Fibroblast of skin of right biceps (primary cell): ENCODE results near the gene FFAR2.

Experiments
- DNase-seq: peaks from one replicate; pipeline ENCODE4 v3.0.0-alpha.2; 2013

The FFAR2 gene

DNA sequence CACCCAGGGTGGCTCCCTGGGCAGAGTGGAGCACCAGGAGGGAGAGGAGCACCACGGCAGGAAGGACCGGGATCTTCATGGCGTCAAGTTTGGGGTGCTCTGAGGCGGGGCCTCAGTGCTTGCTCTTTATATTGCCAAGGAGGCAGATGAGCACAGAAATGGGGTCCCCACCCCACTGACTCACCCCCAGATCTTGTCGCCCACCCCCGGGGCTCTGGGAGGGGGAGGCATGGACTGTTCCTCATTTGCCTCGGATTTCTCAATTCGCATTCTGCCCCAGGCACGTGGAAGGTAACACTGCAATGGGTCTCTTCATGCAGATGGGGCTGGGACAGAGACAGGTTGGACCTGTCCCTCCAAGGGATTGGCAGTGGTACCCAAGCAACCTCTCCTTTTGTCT lies 42.3 kb downstream of the FFAR2 start, which contains the start of gene KRTDAP:
Gene KRTDAP, minus strand, starts transcription at position 101 of the 400 bp plus-strand sequence. Its CDS starts 22 bp downstream, at position 79.
- no peak for DNase-seq

DNA sequence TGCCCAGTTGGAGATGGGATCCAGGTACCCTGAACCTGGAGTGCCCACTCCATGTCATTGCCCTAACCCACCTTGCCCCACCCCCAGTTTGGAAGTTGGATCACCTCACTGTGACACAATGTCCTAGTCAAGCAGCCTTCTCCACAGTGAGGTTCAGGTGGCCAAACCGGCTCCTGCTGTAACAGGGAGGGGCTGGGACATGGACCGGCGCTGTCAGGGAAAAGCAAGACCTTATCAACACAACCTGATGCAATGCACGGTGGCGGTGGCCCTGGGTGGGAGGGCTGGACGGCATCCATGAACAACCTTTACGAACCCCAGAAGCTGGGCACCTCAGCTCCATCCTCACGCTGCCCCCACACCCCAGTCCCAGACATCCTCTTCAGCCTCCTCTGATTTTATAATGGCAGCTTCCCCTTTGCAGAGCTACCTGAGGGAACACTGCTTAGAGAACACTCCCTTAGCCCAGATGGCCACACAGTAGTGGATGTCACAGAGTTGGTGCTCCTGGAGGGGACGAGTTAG lies 43.8 kb downstream of the FFAR2 start:
- no peak for DNase-seq

DNA sequence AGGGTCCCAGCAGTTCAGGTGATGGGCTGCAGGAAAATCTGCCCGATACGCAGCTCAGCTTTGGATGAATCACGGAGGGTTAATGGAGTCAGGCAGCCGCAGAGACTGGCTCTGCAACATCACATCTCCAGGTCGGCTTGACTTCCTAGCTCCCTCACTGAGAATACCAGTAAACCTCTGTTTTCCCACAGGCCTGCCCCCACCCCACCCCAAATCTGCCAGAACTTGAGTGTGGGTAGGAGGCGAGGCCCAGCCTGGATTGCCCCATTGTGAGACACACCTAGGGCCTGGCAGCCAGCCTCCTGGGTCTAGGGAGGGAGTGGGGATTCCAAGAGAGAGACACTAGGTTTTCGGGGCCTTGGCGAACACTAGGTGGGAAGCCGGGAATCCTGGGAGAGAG lies 45.9 kb downstream of the FFAR2 start:
- no peak for DNase-seq

DNA sequence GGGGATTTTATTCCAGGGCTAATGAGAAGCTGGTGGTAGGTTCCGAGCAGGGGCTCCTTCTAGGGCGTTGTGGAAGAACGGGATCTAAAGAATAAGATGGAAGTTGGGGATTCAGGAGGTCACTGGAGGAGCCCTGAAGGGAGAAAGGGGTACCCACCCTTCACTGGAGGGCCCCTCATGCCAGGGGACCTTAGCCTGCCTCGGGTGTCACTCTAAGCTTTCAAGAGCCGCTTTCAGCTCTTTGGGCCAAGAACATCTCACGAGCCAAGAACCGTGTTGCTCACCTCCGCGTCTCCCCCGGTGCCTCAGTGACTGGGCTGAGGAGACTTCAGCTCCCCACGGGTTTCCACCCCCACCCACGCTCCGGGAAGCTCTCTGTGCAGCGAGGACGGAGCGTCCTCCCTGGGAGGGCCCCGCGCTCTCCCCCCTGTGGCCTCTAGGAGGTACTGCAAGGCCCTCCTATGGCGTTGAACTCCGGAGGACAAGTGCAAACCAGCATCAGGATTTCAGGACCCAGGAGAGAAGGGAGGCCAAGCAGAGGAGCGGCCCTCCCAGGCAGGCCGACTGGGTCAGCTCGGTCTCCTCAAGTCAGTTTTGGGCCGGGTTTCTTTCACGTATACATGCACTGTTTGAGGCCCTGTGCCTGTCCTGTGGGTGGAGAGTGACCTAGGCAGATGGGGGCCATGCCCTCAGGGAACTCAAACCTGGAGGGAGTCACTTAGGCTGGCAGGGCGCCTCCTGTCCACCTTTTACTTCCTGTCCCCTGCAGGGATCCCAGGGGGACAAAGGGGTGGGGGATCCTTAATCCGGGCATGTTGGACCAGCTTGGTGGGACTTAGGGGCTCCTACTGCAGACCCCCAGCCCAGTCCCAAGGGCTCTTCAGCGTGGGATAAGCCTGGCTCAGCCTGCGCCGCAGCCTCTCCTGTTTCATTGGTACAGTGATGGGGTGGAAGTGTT lies 47.3 kb downstream of the FFAR2 start:
- peak; percentile 53 for DNase-seq

DNA sequence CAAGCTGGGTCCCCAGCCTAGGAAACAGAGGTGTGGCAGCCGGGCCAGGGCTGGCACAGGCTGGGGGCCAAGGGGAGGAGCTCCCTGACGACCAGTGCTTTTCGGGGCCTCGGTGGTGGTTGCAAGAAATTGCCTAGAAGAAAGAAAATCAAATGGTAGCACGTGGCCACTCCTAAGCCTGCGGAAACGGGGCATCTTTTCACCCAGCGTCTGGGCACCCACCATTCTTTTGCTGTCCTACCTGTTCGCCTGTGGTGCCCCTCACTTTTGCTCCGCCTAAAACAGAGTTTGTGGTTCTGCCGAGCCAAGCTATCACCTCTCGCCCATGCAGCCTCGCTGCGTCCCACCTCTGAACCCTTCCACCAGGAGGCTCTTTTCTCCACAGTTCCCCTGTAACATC lies 49.3 kb downstream of the FFAR2 start:
- DNase-seq = no peak

DNA sequence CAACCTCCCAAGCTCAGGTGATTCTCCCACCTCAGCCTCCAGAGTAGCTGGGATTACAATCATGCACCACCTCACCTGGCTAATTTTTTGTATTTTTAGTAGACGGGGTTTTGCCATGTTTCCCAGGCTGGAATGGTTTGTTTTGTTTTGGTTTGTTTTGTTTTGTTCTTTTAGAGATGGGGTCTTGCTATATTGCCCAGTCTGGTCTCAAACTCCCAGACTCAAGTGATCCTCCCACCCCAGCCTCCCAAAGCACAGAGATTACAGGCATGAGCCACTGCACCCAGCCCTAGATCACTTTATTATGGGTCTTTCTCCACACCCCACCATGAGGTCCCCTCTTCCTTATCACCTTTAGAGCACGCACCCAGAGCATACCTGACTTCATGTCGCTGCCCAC lies 50.2 kb downstream of the FFAR2 start:
- DNase-seq = no peak

DNA sequence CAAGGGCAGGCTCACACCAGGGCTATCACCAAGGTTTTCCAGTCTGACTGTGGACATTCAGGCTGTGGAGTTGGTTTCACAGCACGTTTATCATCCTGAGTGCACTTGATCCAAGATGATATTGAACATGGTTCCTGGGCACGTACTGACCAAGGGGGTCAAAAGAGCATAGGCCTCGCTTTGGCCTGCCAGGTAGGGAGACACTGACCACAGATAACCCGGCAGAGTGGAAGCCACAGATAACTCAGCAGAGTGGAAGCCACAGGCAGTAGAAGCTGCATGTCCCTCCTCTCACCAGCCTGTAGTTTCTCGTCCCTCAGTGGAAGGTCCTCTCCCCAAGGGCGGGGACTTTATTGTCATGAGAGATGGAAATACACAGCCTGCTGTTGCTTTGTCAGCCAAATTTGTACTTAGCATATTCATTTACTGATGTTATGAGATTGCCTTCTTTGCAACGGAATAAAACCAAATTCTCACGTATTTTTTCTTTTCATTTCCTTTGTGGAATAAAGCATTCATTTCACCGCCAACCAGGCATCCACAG lies 51.0 kb downstream of the FFAR2 start:
- DNase-seq = no peak

DNA sequence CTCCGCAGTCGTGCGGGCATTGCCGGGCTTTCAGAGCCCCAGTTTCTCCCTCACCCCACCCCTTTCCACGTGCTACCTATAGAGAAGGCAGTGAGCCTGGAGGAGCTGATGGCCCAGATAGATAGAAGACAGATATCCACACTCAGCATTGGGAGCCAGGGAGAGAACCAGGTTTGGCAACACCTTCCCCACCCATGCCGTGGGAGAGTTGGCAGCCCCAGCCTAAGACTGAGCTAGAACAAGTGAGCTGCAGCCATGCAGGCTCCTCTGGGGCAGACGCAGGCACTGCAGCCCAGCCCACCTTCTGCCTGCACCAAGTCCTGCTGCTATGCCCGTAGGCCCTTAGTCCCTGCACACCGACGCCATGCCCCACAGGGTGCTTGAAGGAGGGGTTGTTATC lies 52.6 kb downstream of the FFAR2 start:
- no peak for DNase-seq
